Skeletal muscle satellite cell (primary cell): Measurements from ENCODE around the gene MAPKAP1.

Experiments
- H3K27me3 ChIP-seq: 2 replicates; pipeline ENCODE4 v1.7.0; 2013; ENCODE audit warnings: low read length; ENCODE audit not compliant: control insufficient read depth, insufficient read depth
- H3K36me3 ChIP-seq: 2 replicates; pipeline ENCODE4 v1.7.0; 2013; ENCODE audit warnings: mild to moderate bottlenecking, control low read depth, low read length; ENCODE audit not compliant: insufficient read depth
- H3K4me1 ChIP-seq: 2 replicates; pipeline ENCODE4 v1.7.0; 2013; ENCODE audit warnings: low read length; ENCODE audit not compliant: control insufficient read depth, insufficient read depth
- H3K4me2 ChIP-seq: 2 replicates; pipeline ENCODE4 v1.7.0; 2013; ENCODE audit warnings: mild to moderate bottlenecking, low read length
- H3K4me3 ChIP-seq: 2 replicates; pipeline ENCODE4 v1.7.0; 2013; ENCODE audit warnings: low read length
- H3K9ac ChIP-seq: 2 replicates; pipeline ENCODE4 v1.7.0; 2013; ENCODE audit warnings: mild to moderate bottlenecking, low read depth, low read length, moderate library complexity
- H3K9me3 ChIP-seq: replicated peaks from 2 replicates; pipeline ENCODE4 v1.7.0; 2013; ENCODE audit warnings: mild to moderate bottlenecking, control low read depth, low read length

Gene MAPKAP1

DNA sequence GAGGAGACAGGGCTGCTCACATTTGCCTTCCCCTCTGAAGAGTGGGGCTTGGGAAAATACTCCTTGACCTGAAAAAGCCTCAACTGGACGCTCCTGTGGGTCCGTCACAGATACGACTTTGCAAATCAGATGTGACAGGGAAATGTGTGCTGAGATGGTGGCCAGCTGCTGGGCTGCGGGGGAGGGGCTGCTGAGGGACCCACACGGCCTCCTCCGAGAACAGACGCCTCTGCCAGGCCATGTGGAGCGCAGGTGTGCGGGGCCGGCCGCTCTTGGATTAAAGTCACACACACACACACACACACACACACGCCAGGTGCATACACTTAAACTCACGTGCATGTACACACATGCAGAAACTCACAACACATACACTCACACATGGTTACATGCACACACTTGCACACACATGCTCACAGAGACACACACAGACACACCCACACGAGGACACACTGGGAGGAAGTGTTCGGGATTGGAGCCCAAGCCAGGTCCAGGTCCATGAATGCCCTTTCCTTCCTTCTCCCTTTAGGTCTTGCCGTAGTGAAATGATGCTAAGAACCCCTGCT is 278.0 kb downstream of the MAPKAP1 start:
- Histone ChIP-seq H3K4me3 (no peak overlapping the region), H3K4me1 (no peaks in the 10 kb centered on the region), H3K4me2 (no peak overlapping the region), H3K9me3 (no peaks in the 10 kb centered on the region), H3K36me3 (no peaks in the 10 kb centered on the region), H3K9ac (no peak overlapping the region), H3K27me3 (no peaks in the 10 kb centered on the region)

DNA sequence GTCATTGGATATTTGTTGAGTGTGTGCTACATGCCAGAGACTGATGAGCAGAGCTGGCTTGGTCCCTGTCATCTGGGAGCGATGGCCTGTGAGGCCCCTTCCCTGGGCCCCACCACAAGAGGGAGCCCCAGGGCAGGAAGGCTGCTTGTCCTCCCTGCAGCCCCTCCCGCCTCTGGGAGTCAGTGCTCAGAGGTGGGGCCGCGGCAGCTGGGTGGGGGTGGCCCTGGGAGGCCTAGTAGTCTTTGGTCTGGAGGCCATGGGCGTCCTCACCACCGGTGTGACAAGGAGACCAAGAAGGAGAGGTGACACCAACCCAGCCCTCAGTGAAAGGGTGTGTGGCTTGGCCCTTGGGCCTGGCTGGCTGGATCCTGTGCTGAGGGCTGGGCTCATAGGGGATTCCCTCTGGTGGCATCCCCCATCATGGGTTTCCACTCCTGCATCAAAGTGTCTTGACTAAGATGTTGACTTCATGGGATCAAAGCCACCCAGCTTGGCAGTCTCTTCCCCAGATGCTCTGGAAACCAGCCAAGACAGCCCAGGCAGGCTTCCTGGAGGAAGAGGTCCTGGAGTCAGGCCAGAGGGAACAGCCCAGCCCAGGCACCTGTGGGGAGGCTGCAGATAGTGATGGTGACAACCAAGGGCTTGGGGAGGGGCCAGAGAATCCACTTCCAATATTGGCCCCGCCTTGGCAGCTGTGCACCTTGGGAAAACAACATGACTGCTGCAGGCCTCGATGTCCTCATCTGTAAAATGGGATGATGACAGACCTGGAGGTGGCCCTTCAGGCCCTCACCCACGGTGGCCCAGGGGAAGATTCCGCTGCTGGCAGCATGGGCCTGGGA is 278.7 kb downstream of the MAPKAP1 start:
- Histone ChIP-seq H3K9ac (no peak overlapping the region), H3K36me3 (no peaks in the 10 kb centered on the region), H3K4me1 (no peaks in the 10 kb centered on the region), H3K4me3 (no peak overlapping the region), H3K9me3 (no peaks in the 10 kb centered on the region), H3K27me3 (no peaks in the 10 kb centered on the region), H3K4me2 (no peak overlapping the region)

DNA sequence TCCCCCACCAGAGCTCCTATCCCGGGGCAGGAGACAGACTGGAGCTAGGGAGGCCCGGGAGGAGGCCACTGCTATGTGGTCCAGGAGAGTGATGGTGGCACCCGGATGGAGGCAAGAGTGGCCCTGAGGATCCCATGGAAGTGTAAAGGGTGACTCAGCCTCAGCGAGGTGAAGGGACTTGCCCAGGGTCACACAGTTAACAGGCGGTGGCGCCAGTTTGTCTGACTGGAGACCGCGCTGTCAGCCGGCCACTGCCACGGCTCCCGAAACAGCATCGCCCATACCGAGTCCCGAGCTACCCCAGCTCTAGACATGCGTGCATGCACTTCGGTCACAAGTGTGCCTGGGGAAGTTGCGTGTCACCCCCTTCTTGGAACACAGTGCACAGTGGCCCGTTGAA is 279.5 kb downstream of the MAPKAP1 start:
- Histone ChIP-seq H3K36me3 (no peaks in the 10 kb centered on the region), H3K9ac (no peak overlapping the region), H3K4me3 (no peak overlapping the region), H3K4me2 (no peak overlapping the region), H3K4me1 (no peaks in the 10 kb centered on the region), H3K27me3 (no peaks in the 10 kb centered on the region), H3K9me3 (no peaks in the 10 kb centered on the region)

DNA sequence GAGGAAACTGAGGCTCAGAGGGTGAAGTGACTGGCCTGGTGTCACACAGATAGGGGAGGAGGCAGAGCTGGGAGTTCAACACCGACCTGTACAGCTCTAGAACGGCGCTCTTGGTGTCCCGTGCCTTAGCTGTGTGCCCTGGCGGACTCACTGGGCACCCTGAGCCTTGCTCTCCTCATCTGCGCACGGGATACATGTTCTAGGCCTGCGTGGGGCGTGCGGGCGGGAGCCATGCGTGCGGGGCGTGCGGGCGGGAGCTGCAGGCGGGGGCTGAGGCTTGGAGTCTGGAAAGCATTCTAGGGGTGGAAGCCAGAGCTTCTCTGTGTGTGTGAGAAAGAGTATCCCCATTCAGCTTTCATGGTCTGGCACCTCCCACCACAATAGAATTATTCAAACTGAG is 280.1 kb downstream of the MAPKAP1 start:
- Histone ChIP-seq H3K4me2 (no peak overlapping the region), H3K4me1 (no peaks in the 10 kb centered on the region), H3K4me3 (no peak overlapping the region), H3K9ac (no peak overlapping the region), H3K27me3 (no peaks in the 10 kb centered on the region), H3K36me3 (no peaks in the 10 kb centered on the region), H3K9me3 (no peaks in the 10 kb centered on the region)

DNA sequence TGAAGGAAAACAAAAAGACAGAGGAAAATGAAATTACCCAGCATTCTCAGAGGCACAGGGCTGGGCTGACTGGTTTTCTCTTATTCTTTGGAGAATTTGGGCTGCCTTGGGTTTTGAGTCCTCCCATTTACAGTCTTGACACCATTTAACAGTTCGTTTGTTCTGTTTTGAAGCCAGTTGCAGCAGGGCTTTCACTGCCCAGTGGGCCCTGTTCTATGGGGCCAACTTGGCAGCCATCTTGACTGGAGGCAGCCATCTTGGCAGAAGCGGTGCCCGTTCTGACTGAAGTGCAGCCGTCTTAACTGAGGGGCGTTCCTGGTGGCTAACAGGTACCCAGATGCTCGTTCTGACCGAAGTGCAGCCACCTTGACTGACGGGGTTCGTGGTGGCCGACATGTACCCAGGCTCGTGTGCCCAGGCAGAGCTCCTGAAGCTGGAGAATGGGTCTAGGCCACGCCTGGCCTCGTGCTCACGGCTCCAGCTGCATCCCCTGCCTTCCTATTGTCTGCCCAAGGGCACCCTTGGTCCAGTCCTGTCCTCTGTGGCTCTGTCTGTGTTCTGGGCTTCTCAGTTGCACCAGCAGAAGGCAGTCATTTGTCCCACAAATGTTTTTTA is 281.0 kb downstream of the MAPKAP1 start:
- H3K9ac ChIP-seq = no peak overlapping the region
- no peaks in the 10 kb centered on the region for H3K27me3 ChIP-seq
- no peak overlapping the region for H3K4me2 ChIP-seq
- H3K4me3 ChIP-seq = no peak overlapping the region
- no peaks in the 10 kb centered on the region for H3K9me3 ChIP-seq
- H3K4me1 ChIP-seq = no peaks in the 10 kb centered on the region
- H3K36me3 ChIP-seq = no peaks in the 10 kb centered on the region

DNA sequence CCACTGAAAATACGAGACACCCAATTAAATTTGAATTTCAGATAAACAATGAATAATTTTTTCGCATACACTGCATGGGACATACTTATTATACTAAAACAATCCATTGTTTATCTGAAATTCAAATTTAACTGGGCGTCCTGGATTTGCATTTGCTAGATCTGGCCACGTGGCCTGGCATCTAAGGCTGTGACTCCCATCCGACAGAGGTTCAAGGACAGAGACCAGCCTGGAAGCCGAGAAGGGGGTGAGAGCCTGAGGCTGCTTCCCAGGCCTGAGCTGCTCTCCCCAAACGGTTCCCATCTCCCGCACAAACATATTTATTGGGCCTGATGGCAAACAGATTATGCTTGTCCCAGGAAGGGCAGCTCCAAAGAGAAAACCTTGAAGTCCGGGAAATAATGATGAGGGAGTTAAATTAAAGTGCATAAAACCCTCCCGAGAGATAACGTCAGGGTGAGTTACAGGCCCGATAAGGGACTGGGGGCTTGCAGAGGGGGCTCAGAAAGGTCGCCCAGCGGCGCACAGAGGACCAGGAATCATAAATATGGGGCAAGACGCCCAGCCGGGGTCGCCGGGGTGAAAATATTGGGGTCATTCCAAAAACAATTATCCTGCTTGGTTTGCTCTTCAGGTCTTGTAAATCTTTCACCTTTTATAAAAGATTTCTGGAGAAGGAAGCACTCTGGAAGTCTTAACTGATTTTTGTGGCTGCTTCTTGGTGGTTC is 281.7 kb downstream of the MAPKAP1 start:
- Histone ChIP-seq H3K9ac (no peak overlapping the region), H3K36me3 (no peaks in the 10 kb centered on the region), H3K4me2 (no peak overlapping the region), H3K4me3 (no peak overlapping the region), H3K4me1 (no peaks in the 10 kb centered on the region), H3K27me3 (no peaks in the 10 kb centered on the region), H3K9me3 (no peaks in the 10 kb centered on the region)

DNA sequence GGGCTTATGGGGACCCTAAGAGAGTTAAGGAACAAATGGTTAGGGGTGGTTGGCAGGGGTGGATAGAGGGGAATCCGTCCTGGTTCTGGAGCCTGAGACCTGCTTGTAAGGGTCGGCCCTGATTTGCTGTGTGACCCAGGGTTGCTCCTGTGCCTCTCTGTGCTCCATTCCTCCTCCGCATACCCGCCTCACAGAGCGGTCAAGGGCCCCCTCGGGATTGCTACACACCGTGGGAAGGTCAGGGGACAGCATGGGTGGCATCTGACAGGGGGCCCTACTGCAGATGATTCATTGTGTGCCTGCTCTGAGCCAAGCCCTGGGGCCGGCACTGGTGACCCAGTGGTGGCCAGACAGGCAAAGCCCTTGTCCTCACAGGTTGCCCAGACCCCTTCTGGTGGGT is 283.0 kb downstream of the MAPKAP1 start:
- no peak overlapping the region for H3K4me2 ChIP-seq
- H3K9me3 ChIP-seq = no peaks in the 10 kb centered on the region
- no peaks in the 10 kb centered on the region for H3K27me3 ChIP-seq
- H3K9ac ChIP-seq = no peak overlapping the region
- H3K4me3 ChIP-seq = no peak overlapping the region
- H3K4me1 ChIP-seq = no peaks in the 10 kb centered on the region
- no peaks in the 10 kb centered on the region for H3K36me3 ChIP-seq

DNA sequence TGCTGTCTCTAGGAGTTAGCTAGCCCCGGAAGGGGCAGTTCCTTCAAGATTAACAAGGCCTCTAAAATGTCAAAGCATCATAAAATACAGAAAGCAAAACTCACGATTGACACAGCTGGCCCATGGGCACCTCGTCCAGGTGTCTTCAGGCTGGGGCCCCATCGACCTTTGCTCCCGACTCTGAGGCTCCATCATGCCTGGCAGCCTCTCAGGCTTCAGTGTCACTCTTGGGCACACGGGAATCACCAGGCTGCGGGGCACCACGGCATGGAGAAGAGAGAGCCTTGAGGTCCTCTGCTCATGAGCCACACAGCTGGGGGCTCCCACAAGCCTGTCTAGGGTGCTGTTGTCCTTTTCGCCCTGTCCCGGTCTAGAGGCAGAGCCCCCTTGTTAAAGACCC is 284.2 kb downstream of the MAPKAP1 start:
- no peak overlapping the region for H3K4me2 ChIP-seq
- H3K4me1 ChIP-seq = no peaks in the 10 kb centered on the region
- H3K9me3 ChIP-seq = no peaks in the 10 kb centered on the region
- no peaks in the 10 kb centered on the region for H3K36me3 ChIP-seq
- no peak overlapping the region for H3K4me3 ChIP-seq
- H3K9ac ChIP-seq = no peak overlapping the region
- H3K27me3 ChIP-seq = no peaks in the 10 kb centered on the region

DNA sequence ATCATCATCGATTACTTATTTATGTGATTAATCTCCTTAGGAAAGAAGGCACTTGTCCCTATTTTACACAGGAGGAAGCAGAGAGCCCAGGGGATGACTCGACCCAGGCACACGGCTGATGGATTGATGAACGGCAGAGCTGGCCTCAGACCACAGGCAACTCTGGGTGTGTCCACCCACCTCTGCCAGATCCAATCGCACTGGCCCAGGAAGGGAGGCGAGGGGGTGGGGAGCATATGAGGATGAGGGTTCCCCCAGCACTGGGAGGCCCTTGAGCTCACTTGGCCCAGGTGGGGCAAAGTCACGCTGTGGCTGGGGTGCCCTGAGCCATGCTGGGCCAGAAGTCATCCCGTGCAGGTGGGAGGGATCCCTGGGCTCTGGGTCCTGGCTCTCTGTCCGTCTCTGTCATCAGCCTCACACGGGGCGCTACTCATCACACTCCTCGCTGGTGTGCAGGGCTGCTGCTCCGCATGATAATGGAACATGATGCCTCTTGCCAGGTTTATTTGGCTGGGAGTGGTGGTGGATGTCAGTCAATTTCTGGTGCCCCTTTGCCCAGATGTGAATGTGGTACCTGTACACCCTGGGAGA is 285.3 kb downstream of the MAPKAP1 start:
- Histone ChIP-seq H3K4me1 (no peaks in the 10 kb centered on the region), H3K4me3 (no peak overlapping the region), H3K27me3 (no peaks in the 10 kb centered on the region), H3K9ac (no peak overlapping the region), H3K4me2 (no peak overlapping the region), H3K36me3 (no peaks in the 10 kb centered on the region), H3K9me3 (no peaks in the 10 kb centered on the region)

DNA sequence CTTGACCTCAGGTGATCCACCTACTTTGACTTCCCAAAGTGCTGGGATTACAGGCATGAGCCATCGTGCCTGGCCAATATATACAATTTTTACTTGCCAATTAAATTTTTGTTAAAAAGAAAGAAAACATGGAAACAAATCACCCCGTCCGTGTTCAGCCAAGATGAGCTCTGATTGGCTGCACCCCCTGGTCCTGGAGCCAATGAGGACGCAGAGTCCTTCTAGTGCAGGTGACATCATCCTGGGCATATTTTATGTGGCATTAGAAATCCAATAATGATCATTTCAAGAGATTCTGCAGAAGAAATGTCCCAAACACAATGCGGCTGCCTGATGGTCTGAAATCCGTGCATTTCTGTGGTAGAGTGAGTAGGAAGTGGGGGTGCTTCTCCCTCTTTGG is 285.8 kb downstream of the MAPKAP1 start:
- H3K4me1 ChIP-seq = no peaks in the 10 kb centered on the region
- no peak overlapping the region for H3K9ac ChIP-seq
- H3K9me3 ChIP-seq = no peaks in the 10 kb centered on the region
- H3K36me3 ChIP-seq = no peaks in the 10 kb centered on the region
- H3K27me3 ChIP-seq = no peaks in the 10 kb centered on the region
- H3K4me2 ChIP-seq = no peak overlapping the region
- H3K4me3 ChIP-seq = no peak overlapping the region

DNA sequence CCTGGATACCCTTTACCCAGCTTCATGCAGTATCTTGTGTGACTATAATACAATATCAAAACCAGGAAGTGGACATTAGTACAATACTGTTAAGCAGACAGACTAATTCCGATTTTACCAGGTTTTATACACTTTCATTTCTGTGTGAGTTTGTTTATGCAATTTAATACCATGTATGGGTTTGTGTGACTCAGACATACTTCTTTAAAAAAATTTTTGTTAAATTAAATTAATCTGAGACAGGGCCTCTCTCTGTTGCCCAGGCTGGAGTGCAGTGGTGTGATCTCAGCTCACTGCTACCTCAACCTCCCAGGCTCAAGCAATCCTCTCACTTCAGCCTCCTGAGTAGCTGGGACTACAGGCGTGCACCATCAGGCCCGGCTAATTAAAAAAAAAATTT is 288.6 kb downstream of the MAPKAP1 start:
- no peaks in the 10 kb centered on the region for H3K9me3 ChIP-seq

More for the DNA sequence above, 288.6 kb downstream of the MAPKAP1 start:
- Histone ChIP-seq H3K27me3 (no peaks in the 10 kb centered on the region), H3K4me2 (no peak overlapping the region), H3K4me3 (no peak overlapping the region), H3K36me3 (no peaks in the 10 kb centered on the region), H3K9ac (no peak overlapping the region), H3K4me1 (no peaks in the 10 kb centered on the region)
